Neural cell (in vitro differentiated cells): ENCODE data around the gene INO80D. TPM values are rescaled to one million over a fixed set of nuclear protein-coding genes. Genes with fewer than 3 reads are reported as not detected.
"Not testable (repeated sequence)": the region's sequence is repeated elsewhere in the genome, so short reads cannot be mapped to it uniquely, and the experiment has no call there.

Experiments used
- H2AFZ ChIP-seq: fragments of 200-600, 300-800 bp; sonication (generic), shearing (Covaris generic); 2 replicates; pipeline ENCODE4 v1.6.0; 2014; ENCODE audit warnings: low read depth, mild to moderate bottlenecking, antibody characterized with exemption, low read length, moderate library complexity
- H3F3A ChIP-seq: fragments of 200-600 bp; shearing (Covaris generic); 2 replicates; pipeline ENCODE4 v1.6.1; 2016; ENCODE audit warnings: mild to moderate bottlenecking, moderate library complexity, mixed read lengths, antibody characterized with exemption, low read length; ENCODE audit not compliant: insufficient read depth, poor library complexity, severe bottlenecking
- H3K27ac ChIP-seq: fragments of 200-600, 300-800 bp; sonication (generic), shearing (Covaris generic); 2 replicates; pipeline ENCODE4 v1.5.1; 2014; ENCODE audit warnings: mild to moderate bottlenecking, low read length, moderate library complexity
- H3K27me3 ChIP-seq: fragments of 300-800, 200-600 bp; sonication (generic), shearing (Covaris generic); 2 replicates; pipeline ENCODE4 v1.6.0; 2014; ENCODE audit warnings: mild to moderate bottlenecking, low read depth, low read length, moderate library complexity; ENCODE audit not compliant: insufficient read depth
- H3K36me3 ChIP-seq: fragments of 300-800, 200-600 bp; sonication (generic), shearing (Covaris generic); 2 replicates; pipeline ENCODE4 v1.5.1; 2014; ENCODE audit warnings: mild to moderate bottlenecking, antibody characterized with exemption, low read length, moderate library complexity; ENCODE audit not compliant: insufficient read depth
- H3K4me2 ChIP-seq: fragments of 300-800, 200-600 bp; sonication (generic), shearing (Covaris generic); 2 replicates; pipeline ENCODE4 v1.6.0; 2014; ENCODE audit warnings: mild to moderate bottlenecking, low read length
- H3K4me3 ChIP-seq: fragments of 300-800, 200-600 bp; sonication (generic), shearing (Covaris generic); 2 replicates; pipeline ENCODE4 v1.5.1; 2014; ENCODE audit warnings: mild to moderate bottlenecking, low read length, moderate library complexity
- H3K79me2 ChIP-seq: fragments of 200-600 bp; shearing (Covaris generic); replicated peaks from 2 replicates; pipeline ENCODE4 v1.6.0; 2014; ENCODE audit warnings: mild to moderate bottlenecking, low read length, moderate library complexity; ENCODE audit not compliant: insufficient read depth
- H3K9ac ChIP-seq: fragments of 300-800, 200-600 bp; sonication (generic), shearing (Covaris generic); 2 replicates; pipeline ENCODE4 v1.6.1; 2016; ENCODE audit warnings: mild to moderate bottlenecking, low read length, mixed read lengths
- H3K9me2 ChIP-seq: fragments of 200-600 bp; shearing (Covaris generic); 2 replicates; pipeline ENCODE4 v1.6.1; 2016; ENCODE audit warnings: mild to moderate bottlenecking, low read length, mixed read lengths; ENCODE audit not compliant: insufficient read depth
- H3K9me3 ChIP-seq: fragments of 200-600, 300-800 bp; sonication (generic), shearing (Covaris generic); 2 replicates; pipeline ENCODE4 v1.6.1; 2016; ENCODE audit warnings: mild to moderate bottlenecking, mixed run types, low read length, moderate library complexity, mixed read lengths
- H4K20me1 ChIP-seq: fragments of 200-600 bp; shearing (Covaris generic); 2 replicates; pipeline ENCODE4 v1.6.1; 2016; ENCODE audit warnings: mild to moderate bottlenecking, mixed run types; ENCODE audit not compliant: insufficient read depth
- CTCF ChIP-seq: fragments of 450-650 bp; IDR thresholded peaks from 2 replicates; pipeline ENCODE4 v1.5.1; 2014; ENCODE audit warnings: antibody characterized with exemption, mild to moderate bottlenecking, moderate library complexity; ENCODE audit not compliant: poor library complexity, severe bottlenecking
- EP300 ChIP-seq: fragments of 450-650 bp; conservative IDR thresholded peaks from 2 replicates; pipeline ENCODE4 v1.6.1; 2014; ENCODE audit warnings: antibody characterized with exemption, mild to moderate bottlenecking, moderate library complexity; ENCODE audit not compliant: poor library complexity, severe bottlenecking
- MXI1 ChIP-seq: fragments of 450-650 bp; conservative IDR thresholded peaks from 2 replicates; pipeline ENCODE4 v1.6.1; 2014; ENCODE audit warnings: antibody characterized with exemption, mild to moderate bottlenecking; ENCODE audit not compliant: poor library complexity, severe bottlenecking
- SMC3 ChIP-seq: fragments of 450-650 bp; conservative IDR thresholded peaks from 2 replicates; pipeline ENCODE4 v1.6.1; 2014; ENCODE audit warnings: antibody characterized with exemption, mild to moderate bottlenecking, moderate library complexity; ENCODE audit not compliant: poor library complexity
- polyA plus RNA-seq: library from polyadenylated mRNA; depleted of rRNA; stranded (reverse); fragments of >200 nt; gene quantifications from 2 replicates; pipeline ENCODE4 v1.2.3, GENCODE V29; 2014

INO80D gene
- polyA plus RNA-seq, 1 donor from 2014 or later, result 8.7 TPM

GRCh38 chr2:205990104-205990503, 95.9 kb downstream of the INO80D start (continued):
- no peak for TF ChIP-seq CTCF

GRCh38 chr2:205989271-205990071, 96.5 kb downstream of the INO80D start:
- no peaks in the 10 kb centered on the region for H3F3A ChIP-seq
- H4K20me1 ChIP-seq, result no peaks in the 10 kb centered on the region
- H3K27me3 ChIP-seq, result no peaks in the 10 kb centered on the region
- H3K9me2 ChIP-seq, result no peaks in the 10 kb centered on the region
- no peaks in the 10 kb centered on the region for H3K36me3 ChIP-seq
- H3K4me2 ChIP-seq, result no peak overlapping the region
- H2AFZ ChIP-seq, result no peak overlapping the region
- H3K9me3 ChIP-seq, result no peaks in the 10 kb centered on the region
- no peak overlapping the region for H3K4me3 ChIP-seq
- no peak overlapping the region for H3K27ac ChIP-seq
- no peak overlapping the region for H3K9ac ChIP-seq
- no peaks in the 10 kb centered on the region for H3K79me2 ChIP-seq
- TF ChIP-seq MXI1 (no peak), EP300 (no peak)

- not testable (repeated sequence) for H3K4me3 ChIP-seq, H3K9me2 ChIP-seq, H3K79me2 ChIP-seq, H3K27ac ChIP-seq, H3K9me3 ChIP-seq, H3K4me2 ChIP-seq, H3F3A ChIP-seq, H3K36me3 ChIP-seq, H3K27me3 ChIP-seq, H4K20me1 ChIP-seq, H2AFZ ChIP-seq, H3K9ac ChIP-seq
Observed at GRCh38 chr2:205988681-205989080, 97.3 kb downstream of the INO80D start.

GRCh38 chr2:205988274-205988673, 97.7 kb downstream of the INO80D start:
- H2AFZ ChIP-seq, result no peak overlapping the region
- no peaks in the 10 kb centered on the region for H3K27me3 ChIP-seq
- no peaks in the 10 kb centered on the region for H3K79me2 ChIP-seq

GRCh38 chr2:205986334-205986733, 99.6 kb downstream of the INO80D start:
- not testable (repeated sequence) for H3K36me3 ChIP-seq, H3K9me3 ChIP-seq, H2AFZ ChIP-seq, H3K4me3 ChIP-seq, H3K4me2 ChIP-seq, H3K27me3 ChIP-seq, H3K79me2 ChIP-seq, H4K20me1 ChIP-seq, H3K27ac ChIP-seq, H3K9me2 ChIP-seq, H3K9ac ChIP-seq, H3F3A ChIP-seq

More at GRCh38 chr2:205988274-205988673, 97.7 kb downstream of the INO80D start:
- Histone ChIP-seq H3K36me3 (no peaks in the 10 kb centered on the region), H4K20me1 (no peaks in the 10 kb centered on the region), H3K4me2 (no peak overlapping the region), H3K27ac (no peak overlapping the region), H3K9ac (no peak overlapping the region), H3K9me2 (no peaks in the 10 kb centered on the region), H3K9me3 (no peaks in the 10 kb centered on the region), H3F3A (no peaks in the 10 kb centered on the region), H3K4me3 (no peak overlapping the region)
- no peak for TF ChIP-seq SMC3
- TF ChIP-seq CTCF, result no peak
